ENCODE results near the gene SPTB.
A peak's percentile ranks its signal among the peaks of the same experiment; 100 is the strongest.
"Not testable (repeated sequence)": the region's sequence is repeated elsewhere in the genome, so short reads cannot be mapped to it uniquely, and the experiment has no call there.

Gene SPTB

DNA sequence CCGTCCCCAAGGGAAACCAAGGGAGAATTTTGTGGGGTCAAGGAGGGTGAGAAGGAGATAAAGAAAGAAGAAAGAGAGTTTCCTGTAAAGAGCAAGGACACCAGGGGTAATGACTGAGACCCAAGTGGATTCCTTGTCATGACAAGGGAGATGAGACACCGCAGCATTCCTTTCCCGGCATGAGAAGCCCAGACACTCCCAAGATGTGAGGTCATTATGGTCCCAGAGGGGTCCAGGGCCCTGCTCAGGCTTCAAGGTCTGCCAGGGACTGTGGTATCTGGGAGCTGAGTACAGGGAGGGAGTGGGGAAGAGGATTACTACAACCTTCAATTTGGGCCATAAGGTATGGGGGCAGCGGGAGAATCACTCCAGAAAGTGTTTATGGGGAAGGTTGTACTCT lies 58.1 kb downstream of the SPTB start:
- no peak for DNase-seq (ENCODE audit: low spot score)

DNA sequence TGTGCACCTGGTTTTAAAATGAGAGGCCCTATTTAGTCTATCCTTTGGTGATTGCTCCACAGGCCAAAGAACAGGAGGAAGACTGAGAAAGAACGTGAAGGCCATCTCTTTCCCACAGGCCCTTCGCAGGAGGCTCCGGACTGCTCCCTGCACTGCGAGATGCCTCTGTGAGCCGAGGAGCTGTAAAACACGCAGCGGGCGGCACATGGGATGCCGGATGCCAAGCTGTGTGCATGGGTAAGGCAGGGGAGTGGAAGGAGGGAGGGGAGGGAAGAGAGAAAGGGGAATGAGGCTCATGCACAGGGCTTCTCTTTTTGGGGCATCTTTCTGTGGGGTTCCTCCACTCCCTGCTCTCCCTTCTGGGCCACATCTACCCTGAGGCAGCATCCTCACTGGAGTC lies 61.6 kb downstream of the SPTB start:
- no peak for DNase-seq (ENCODE audit: low spot score)

DNA sequence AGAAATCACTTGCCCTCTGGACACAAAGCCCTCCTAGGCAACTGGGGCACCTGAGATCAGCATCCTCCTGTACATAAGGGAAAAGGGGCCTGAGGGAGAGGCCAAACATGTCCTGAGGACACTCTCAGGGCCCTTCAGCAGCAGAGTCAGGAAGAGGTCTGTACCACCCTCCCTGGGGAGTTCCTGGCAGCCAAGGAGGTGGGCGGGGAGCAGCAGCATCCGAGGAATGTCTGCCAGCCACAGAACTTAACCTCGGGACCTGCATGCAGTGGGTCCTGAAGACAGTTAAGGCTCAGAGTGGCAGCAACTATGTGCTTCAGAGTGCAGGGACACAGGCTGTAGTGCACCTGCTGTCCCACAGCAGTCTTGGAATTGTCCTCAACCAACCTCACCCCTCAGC lies 62.1 kb downstream of the SPTB start:
- no peak for DNase-seq (ENCODE audit: low spot score)

DNA sequence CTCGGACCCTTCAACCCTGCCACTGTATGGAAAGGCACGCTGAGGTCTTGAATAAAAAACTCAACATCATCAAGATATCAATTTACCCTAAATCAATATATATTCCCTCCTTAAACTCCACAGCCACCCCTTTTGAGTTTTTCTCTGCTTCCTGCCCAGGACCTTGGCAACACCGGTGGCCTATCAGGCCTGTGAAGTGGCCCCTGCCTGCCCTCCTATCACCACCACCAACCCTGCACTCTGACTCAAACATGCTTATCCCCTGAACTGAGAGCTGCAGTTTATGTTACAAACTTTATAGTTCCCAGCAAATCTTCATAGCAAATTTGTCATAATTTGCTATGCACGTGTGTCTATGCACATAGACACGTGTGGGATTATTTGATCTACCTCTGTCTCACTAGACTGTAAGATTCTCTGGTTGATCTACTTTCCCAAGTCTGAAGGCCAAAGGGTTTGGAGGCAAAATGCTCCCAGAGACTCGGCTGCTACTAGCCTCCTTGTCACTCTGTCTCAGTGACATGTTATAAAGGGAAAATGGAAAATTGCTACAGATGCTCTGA lies 63.4 kb downstream of the SPTB start:
- DNase-seq (ENCODE audit: low spot score): no peak

DNA sequence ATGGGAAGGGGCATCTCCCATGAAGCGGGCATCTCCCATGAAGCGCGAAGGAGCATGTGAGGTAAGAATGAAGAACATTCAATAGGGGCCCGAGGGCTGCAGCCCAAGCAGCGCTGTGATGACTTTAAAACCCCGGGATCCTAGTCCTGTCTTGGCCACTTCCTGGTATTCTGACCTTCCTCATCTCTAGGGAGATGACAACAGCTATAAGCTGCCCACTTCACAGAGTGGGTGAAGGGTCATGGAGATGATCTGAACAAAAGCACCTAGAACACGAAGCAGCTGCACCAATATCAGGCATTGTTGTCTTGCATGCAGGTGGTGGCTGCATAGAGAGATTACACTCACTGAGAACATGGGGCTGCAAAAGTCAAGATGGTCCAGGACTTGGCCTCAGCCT lies 64.5 kb downstream of the SPTB start:
- no peak for DNase-seq (ENCODE audit: low spot score)

DNA sequence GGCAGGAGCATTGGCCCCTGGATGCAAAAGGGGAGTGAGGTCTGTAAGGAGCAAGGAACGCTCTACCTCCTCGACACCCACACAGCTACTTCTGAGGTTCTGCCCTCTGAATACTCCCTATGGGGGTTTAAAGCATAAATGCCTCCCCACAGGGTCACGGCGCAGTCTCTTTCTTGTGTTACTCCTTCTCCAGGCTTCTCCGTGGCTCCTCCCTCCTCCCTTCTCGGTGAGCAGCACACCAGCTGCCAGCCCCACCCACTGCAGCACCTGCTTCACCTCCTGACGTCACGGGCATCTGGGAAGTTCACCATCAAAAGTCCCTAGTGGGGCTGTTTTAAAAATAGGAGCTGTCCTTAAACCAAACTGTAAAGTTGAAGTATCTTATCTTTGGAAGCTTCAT lies 67.3 kb downstream of the SPTB start:
- DNase-seq (ENCODE audit: low spot score): peak; percentile 56

DNA sequence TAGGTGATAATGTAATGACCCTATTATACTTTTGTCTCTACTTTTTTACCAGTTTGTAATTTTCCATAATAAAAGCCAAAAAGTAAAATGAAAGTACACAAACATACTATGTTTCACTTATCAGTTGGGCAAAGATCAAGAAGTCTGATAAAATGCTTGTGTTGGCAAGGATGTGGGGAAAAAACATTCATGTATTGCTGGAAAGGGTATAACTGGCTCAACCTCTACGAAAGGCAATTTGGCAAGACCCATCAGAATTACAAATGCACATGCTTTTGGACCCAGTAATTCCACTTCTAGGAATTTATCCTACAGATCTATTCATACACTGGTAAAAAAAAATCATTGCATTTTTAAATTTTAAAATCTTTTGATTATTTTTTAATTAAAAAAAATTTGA lies 68.0 kb downstream of the SPTB start:
- no peak for DNase-seq (ENCODE audit: low spot score)

DNA sequence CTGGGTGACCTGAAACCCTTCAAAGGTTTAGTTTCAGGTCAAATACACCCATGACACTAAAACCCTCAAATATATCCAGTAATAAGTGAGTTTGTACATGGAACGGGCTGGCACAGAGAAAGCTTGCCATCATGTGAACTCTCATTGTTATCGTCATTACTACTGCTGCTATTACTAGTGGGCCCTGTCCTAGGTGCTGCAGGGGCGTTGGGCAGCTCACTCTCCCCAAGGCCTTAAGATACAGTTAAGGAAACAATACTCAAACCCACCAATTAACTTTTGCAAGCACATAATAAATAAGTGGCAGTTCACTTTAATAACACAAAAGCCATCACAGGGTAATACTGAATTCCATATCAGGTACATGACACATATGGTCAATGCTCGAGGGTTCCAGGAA lies 71.3 kb downstream of the SPTB start:
- no peak for DNase-seq (ENCODE audit: low spot score)

DNA sequence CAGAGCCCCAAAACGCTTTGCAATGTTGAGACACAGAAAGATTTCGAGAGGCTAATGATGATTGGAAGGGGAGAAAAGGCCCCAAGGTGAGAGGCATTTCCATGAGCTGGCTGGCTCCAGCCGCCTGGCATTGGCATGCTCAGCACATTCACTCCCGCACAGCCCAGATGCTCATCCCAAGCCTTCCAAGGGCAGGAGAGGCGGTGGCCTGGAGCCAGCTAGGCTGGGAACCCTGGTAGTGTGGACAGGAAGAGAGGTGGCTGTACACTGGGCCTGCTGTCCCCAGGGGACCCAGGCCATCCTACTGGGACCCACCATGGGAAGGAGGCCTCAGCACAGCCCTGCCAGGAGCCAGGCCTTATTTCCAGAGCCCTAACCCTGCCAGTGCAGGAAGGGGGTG lies 72.2 kb downstream of the SPTB start:
- no peak for DNase-seq (ENCODE audit: low spot score)

DNA sequence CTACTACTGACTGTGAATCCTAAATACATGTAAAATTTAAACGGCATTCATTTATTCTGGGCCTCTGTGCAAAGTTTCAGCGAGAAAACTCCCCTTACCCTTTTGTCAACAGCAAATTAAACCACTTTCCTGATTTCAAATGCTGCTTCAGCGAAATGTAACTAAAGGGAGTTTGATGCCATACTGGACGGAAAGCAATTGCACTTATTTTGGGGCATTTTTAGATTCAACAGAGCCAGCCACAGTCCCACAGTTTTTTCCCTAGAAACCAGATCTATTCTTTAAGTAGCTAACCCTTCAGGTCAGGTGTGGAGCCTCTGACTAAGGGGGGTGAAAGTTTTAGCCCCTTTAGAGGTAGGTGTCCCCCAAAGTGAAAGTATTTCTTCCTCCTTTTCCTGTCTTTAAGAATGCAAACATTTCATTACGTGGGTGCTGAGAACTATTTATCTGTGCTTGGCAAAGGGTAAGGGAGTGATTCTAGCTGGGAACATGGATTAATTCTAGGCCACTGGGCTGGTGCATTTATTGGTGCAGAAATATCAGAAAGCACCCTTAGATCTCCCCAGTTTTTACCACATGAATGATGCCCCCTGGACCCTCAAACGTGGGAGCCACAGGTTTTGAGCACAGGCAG lies 72.7 kb downstream of the SPTB start:
- DNase-seq (ENCODE audit: low spot score): no peak

DNA sequence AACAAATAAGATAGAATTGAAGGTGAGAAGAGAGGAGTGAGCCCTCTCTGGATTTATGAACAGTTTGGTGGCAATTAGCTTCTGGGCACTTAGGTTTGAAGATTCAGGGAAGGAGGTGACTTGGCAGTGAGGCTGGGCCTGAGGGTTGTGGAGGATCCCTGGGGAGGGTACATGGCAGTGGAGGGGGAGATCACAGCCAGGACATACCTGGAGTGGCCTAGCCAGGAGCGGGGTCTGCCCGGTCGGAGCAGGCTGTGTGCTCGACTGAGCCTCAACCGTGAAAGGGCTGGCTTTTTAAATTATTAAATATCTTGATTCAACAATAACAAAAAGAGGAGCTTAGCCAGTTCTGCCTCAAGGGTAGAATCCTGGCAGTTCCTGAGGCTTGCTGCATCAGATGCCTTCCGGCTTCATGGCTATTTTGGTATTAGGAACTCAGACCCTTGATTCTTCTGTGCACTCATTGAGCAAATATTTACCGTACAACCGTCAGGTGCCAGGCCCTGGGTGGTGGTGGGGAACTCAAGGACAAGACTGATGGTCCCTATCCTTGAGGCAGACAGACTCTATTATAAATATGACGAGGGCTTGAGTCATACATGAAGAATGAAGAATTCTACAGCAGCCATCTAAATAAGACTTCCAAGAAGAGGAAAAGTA lies 73.4 kb downstream of the SPTB start:
- DNase-seq (ENCODE audit: low spot score): no peak

DNA sequence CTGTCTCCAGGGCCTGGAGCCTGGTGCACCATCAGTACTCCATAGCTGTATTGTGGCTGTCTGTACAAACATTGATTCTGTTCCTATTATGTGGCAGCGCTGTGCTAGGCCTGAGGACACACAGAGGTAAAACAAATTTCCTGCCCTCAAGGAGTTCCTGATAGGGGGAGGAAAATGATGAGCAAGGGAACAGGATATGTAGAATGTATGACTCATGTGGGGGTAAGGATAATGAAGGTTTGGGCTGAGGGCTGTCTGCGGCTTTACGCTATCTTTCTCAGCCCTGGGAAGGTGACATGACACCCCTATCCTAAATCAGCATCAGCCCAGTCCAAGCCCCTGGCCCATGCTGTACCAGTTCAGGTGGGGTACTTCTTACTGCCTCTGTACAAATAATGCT lies 74.1 kb downstream of the SPTB start:
- not testable (repeated sequence) for DNase-seq (ENCODE audit: low spot score)

DNA sequence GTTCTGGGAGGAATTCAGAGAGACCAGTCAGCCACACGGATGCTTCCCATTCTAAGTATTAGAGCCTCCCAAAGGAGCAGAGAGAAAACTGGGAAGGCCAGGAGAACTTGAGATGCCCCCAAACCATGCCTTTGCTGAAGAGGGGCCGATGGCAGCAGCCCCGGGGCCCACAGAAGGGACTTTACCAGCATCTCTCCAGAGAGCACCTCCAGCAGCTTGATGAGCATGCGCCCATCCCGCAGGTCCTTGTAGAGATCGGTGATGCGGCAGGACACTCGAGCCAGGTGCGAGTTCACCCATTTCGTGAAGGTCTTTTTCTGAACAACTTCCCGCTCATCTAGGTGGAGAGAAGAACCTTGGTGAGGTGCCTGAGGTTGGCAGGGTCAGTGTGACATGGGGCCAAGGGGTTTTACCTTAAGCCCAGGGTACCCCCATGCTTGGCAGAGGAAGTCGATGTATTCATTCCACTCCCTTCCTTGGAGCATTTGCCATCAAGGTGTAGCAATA lies 74.9 kb downstream of the SPTB start:
- DNase-seq (ENCODE audit: low spot score): no peak

DNA sequence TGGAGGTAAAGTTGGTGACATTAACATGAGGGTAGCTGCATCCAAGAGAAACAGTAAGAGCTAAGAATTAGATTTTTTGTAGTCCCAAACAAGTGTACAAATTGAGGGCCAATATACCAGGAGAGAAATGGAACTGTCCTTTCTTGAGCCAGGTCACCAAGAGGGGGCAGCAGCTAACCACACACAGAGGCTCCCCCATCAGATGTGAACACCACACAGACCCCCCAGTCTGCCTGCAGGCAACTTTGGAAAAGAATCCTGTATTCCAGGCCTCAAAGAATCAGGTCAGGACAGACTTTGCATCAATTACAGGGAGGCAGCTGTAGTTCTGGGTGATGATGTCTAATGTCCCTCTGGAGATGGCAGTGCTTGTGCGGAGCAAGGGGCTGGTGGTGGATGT lies 77.9 kb downstream of the SPTB start:
- peak; percentile 12 for DNase-seq (ENCODE audit: low spot score)

DNA sequence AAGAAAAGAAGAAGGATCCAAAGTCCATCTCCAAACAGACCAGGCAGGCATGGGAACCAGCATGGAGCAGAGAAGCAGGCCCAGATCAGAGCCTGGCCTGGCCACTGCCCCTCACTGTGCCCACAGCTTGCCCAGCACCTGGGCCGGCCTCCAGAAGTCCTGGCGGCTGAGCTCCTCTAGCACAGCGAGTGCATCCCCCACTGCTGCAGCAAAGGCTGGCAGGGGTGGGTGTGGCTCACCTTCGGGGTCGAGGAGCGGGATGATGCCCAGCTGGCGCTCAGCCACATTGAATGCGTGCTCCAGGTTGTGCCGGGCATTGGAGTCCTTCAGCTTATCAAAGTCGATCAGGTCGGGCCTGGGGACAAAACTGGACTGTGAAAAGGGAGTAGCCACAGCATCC lies 78.7 kb downstream of the SPTB start:
- DNase-seq (ENCODE audit: low spot score): no peak

DNA sequence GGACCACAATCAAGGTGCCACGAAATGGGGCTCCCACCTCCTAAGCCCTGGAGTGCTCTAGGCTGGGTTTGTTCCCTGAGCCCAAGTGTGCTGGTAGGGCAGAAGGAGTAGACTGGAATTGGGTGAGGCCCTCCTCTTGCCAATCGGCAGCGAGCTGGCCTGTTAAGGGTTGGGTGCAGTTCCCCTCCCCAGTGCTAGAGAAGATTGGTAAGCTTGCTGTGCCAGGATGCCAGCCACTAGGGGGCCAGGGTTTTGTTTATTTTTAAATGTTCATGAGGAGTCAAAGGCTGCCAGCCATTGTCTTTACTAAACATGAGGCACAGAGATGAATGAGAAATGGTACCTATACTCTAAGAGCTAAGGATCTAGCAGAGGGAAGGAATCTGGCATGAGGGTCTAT lies 79.7 kb downstream of the SPTB start:
- peak; percentile 22 for DNase-seq (ENCODE audit: low spot score)

DNA sequence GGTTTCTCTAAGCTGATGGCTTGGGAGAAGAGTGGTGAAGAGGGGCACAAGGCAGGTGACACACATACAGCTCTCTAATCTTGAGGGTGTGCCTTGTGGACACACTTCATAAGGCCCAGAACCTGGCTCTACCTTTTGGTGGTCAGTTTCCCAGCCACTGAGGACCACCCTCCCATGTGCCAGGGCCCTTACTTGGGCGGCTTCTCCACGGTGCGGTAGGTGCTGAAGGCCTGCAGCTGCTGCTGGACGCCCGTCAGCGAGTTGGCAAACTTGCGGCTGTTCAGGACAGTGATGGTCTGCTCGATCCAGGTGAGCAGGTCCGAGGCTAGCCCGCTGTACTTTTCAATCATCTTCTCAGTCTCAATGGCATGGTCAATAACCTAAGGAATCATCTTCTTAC lies 80.2 kb downstream of the SPTB start:
- no peak for DNase-seq (ENCODE audit: low spot score)

DNA sequence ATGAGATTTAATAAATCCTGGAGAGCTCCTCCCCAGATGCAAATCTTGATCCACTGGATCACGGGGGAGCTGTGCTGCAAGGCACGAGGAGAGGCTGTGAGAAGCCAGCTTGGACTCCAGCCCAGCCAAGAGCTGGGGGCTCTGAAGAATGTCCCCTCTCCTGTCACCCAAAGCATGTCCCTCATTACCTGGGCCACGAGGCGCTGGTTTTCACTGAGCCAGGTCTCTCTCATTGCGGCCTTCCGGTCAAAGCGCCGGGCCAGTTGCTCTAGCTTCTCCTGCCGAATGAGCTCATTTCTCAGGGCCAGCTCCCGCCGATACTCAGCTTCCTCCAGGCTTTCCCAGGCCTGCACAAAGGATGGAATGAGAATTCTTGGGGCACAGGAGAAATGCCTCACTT lies 83.3 kb downstream of the SPTB start:
- no peak for DNase-seq (ENCODE audit: low spot score)

DNA sequence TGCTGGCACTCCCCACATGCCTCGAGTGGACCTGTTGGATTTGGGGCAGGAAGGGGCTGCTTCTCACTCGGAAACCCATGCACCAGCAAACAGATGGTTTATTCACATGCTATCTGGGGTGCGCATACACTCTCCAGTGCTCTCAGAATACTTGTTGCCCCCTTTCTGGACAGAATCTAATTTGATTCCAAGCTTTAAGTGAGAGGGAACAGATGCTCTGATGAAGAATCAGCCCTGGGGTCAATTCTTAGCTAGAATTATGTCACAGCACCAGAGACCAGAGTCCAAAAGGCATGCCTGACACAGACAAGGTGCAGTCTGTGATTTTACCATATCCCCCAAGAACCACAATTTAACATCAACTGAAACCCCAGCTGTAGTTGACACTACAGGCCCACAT lies 83.8 kb downstream of the SPTB start:
- DNase-seq (ENCODE audit: low spot score): no peak

DNA sequence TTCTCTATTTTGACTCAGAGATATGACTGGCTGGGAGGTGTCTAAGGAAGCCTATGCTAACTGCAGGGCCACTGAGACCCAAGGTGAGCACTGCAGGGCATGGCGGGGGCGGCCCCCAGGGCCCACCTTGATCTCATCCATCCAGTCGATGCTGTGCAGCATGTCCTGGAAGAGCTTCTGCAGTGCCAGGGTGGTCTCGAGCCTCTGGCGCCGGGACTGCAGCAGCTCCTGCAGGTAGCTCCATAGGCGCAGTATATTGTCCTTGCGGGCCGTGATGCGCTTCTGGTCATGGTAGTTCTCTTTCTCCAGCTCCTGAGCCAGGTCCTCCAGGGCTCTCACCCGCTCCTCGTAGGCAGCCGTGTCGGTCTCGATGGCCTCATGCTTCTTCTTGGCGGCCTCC lies 84.5 kb downstream of the SPTB start:
- no peak for DNase-seq (ENCODE audit: low spot score)

DNA sequence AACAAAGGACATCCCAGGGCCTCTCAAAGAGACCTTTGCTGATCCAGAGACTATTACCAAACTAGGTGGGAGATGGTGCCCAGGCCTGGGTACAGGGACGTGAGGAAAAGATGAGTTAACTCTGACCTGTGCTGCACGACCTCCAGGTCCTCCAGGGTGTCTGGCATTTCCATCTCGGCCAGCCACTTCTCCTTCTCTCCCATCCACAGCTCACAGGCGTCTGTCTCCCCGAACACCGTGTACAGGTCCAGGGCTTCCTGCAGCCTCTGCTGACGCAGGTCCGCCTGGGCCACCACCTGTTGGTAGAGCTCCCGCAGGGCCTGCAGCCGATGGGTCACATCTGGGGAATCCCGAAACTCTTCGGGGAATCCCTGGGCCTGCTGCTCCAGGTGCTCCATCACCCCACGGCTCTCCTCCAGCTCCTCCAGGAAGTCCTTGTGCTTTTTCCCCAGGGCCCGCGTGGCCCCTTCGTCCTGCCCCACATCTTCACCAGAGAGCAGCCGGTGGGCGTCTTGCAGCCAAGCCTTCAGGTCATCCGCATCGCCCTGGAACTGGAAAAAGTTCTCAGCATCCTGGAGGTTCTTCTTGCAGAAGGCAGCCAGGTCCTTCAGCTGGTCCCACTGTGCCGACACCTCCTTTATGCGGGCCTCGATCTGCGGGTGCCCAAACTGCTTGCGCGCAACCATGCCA lies 86.7 kb downstream of the SPTB start:
- DNase-seq (ENCODE audit: low spot score): no peak

DNA sequence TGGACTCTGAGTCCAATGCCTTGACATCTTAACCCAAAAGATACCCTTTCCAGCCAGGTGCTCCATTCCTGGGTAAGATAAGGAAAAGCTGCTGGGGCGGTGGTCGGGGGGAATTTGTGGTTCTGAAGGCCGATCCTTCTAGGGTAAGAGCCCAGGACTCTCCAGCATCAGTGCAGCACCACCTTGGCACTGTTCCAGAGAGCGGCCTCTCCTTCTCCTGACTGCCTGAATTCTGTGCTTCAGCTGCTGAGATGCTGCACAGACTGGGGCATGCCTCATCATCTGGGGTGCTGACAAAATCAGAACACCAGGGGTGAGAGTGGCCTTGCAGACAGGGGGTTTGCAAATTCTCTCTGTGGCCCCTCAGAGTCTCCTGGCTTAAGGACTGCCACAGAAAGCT lies 87.5 kb downstream of the SPTB start:
- DNase-seq (ENCODE audit: low spot score): no peak

DNA sequence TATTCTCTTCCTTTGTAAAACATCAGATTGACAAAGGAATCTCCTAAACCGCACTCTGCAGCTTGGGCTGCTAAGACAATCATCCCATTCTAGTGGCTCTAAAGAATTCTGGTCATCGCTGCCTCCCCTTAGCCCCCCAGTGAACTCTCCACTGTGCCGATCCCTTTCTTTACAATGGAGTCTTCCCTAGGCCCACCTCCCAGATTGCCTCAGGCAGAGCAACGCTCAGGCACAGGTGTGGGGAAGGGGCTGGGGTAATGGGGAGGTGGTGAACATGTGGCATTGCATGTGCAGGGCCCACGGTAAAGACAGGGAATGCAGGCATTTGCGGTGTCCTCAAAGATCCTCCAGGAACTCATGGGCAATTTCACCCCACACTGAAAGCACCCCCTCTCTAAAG lies 89.2 kb downstream of the SPTB start:
- DNase-seq (ENCODE audit: low spot score): no peak

Measured in NAMALWA (cell line).